H1 (cell line): ENCODE data around the gene TAF4. TPM values are rescaled to one million over a fixed set of nuclear protein-coding genes. Genes with fewer than 3 reads are reported as not detected.

Experiments used
- CTBP2 ChIP-seq: IDR thresholded peaks from 2 replicates; pipeline ENCODE4 v1.7.0; 2011; ENCODE audit warnings: borderline replicate concordance, mild to moderate bottlenecking, moderate library complexity, mixed read lengths, low read length; ENCODE audit not compliant: insufficient read depth, insufficient read length
- FOSL1 ChIP-seq: IDR thresholded peaks from 2 replicates; pipeline ENCODE4 v1.6.1; 2011; ENCODE audit warnings: mild to moderate bottlenecking, low read depth, low read length, moderate library complexity; ENCODE audit not compliant: insufficient read depth
- GABPA ChIP-seq: IDR thresholded peaks from 2 replicates; pipeline ENCODE4 v1.6.1; 2011; ENCODE audit warnings: mild to moderate bottlenecking, low read length, moderate library complexity, borderline replicate concordance; ENCODE audit not compliant: insufficient read depth
- JUND ChIP-seq: IDR thresholded peaks from 2 replicates; pipeline ENCODE4 v1.6.1; 2011; ENCODE audit warnings: mild to moderate bottlenecking, improper control_type of control experiment, low read length
- KDM1A ChIP-seq: fragments of 200-600, 300-600 bp; sonication (generic); IDR thresholded peaks from 2 replicates; pipeline ENCODE4 v1.7.1; 2016; ENCODE audit warnings: mild to moderate bottlenecking, low read length, borderline replicate concordance
- SP1 ChIP-seq: IDR thresholded peaks from 2 replicates; pipeline ENCODE4 v1.6.1; 2011; ENCODE audit warnings: low read depth, low read length
- YY1 ChIP-seq: IDR thresholded peaks from 2 replicates; pipeline ENCODE4 v1.6.1; 2011; ENCODE audit warnings: low read depth, mild to moderate bottlenecking, low read length
- polyA plus RNA-seq, 7 experiments: library from polyadenylated mRNA; depleted of rRNA in 3 of 7; stranded (reverse) in 5 of 7; unstranded in 2 of 7; fragments of >200 nt in 5 of 7; fragments of 200-250 nt in 2 of 7; gene quantifications; 1 replicate in 5 of 7; 2 replicates in 1 of 7; 4 replicates in 1 of 7; pipeline versions ENCODE4 v1.2.1 to v1.2.3, GENCODE V29; 2011 to 2013; ENCODE audit warnings: missing spikeins in 2 of 7, mixed read lengths in 2 of 7
- total RNA-seq: library from RNA; stranded (reverse); fragmentation: NEBNext Ultra II Directional; extraction: Animal tissue kit (Norgen Biotek cat#: 25700); gene quantifications from 2 replicates; pipeline ENCODE4 v1.2.1, GENCODE V29; 2021

The TAF4 gene
- total and polyA plus RNA-seq, 2 of the 8 experiments (the other 6 are each of a cell fraction or from before 2014, with no cell fraction given), result 16.0 to 30.1 TPM

GRCh38 chr20:62040381-62040922 is 25.2 kb downstream of the TAF4 start (continued):
- no peak for TF ChIP-seq JUND
- no peak for TF ChIP-seq CTBP2
- TF ChIP-seq YY1, result no peak
- no peak for TF ChIP-seq FOSL1
- TF ChIP-seq SP1, result no peak
- TF ChIP-seq GABPA, result no peak
- no peak for TF ChIP-seq KDM1A
- TF ChIP-seq, all 59 proteins: peak for 0
